ELR (cell line): ENCODE results near the gene CACNA2D1.
A peak's percentile ranks its signal among the peaks of the same experiment; 100 is the strongest.

Experiments
- DNase-seq: peaks from one replicate; pipeline ENCODE4 v3.0.0-alpha.2; 2015; ENCODE audit warnings: low read depth

CACNA2D1 gene

DNA sequence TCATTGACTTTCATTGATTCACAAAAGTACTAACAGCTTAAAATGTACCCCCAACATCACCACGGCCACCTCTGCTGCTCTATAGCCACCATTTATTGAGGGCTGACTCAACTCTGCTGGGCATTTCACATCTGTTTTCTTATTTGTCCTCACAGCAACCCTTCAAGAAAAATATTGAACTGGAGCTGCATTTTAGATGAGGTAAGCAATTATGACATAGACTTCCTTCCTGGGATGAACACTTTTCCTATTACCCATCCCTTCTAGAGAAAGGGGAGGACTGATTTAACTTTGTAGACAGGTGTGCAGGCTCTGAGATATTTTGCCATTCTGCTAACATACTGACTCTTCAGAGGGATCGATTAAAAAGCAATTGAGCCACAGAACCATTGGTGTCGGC lies 217.4 kb downstream of the CACNA2D1 start:
- DNase-seq, result no peak

DNA sequence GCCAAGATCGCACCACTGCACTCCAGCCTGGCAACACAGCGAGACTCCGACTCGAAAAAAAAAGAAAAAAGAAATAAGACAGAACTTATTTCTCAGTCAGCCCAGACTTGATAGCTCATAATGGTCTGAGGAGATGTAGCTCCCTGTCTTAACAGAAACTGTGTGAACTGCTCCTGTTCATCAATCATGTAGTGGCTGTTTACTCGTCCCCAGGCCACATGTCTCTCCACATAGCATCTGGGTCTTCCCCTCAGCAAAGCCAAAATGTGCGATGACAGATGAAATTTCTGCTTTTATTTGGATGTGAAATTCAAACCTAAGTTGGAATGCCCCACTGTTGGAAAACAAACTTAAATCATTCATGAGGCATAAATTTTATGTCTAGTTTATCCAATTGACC lies 219.0 kb downstream of the CACNA2D1 start:
- no peak for DNase-seq

DNA sequence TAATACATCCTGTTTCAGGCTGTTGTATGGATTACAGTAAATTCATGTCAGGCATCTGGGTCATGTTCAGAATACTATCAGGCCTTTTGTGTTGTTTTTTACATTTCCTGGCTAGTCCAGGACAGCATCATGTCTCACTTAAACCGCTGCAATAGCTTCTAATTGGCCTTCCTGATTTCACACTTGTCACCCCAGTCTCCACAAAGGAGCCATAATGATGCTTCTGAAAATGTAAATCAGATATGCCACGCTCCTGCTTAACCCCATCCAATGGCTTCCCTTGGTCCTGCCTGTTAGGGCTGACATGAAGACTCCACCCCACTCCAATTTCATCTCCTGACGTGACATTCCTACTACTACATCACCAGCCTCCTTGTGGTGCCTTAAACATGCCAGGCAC lies 220.0 kb downstream of the CACNA2D1 start:
- no peak for DNase-seq

DNA sequence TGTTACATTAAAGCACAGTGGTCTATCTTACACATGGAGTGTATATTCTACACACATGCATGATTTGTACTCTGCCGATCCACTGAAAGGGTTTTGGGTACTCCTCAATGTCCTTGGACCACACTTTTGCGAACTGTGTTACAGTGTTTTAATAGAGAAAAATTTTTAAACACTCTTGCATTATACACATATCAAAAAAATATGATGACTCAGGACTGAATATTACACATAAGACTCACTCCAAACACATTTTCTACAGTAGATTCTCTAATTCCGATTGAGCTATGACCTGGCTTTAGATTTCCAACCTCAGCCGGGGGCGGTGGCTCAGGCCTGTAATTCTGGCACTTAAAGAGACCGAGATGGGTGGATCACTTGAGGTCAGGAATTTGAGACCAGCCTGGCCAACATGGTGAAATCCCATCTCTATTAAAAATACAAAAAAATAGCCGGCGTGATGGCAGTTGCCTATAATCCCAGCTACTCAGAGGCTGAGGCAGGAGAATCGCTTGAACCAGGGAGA lies 222.4 kb downstream of the CACNA2D1 start:
- no peak for DNase-seq

DNA sequence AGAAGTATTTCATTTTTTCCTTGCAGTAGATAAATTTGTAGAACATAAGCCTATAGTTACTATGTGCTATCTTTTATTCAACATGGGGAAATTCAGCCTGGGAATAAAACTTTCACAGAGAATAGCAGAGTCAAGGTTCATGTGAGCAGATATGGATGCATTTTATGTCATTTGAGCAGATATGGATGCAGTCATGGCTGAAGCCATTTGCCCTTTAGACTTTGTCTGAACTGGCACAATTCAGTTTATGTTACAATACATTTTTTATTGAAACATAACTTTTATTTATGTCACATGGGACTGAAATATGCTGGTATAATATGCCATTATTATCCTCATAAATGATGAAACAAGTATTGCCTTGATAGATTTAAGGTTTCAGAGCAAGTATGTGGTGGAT lies 231.1 kb downstream of the CACNA2D1 start:
- DNase-seq, result no peak

DNA sequence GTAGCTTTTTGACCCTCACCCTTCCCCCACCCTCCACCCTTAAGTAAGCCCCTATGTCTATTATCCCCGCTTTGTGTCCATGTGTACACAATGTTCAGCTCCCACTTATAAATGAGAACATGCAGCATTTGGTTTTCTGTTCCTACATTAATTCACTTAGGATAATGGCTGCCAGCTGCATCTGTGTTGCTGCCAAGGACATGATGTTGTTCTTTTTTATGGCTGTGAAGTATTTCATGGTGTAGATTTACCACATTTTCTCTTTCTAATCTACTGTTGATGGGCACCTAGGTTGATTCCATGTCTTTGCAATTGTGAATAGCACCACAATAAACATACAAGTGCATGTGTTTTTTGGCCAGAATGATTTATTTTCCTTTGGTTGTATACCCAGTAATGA lies 232.2 kb downstream of the CACNA2D1 start:
- no peak for DNase-seq

DNA sequence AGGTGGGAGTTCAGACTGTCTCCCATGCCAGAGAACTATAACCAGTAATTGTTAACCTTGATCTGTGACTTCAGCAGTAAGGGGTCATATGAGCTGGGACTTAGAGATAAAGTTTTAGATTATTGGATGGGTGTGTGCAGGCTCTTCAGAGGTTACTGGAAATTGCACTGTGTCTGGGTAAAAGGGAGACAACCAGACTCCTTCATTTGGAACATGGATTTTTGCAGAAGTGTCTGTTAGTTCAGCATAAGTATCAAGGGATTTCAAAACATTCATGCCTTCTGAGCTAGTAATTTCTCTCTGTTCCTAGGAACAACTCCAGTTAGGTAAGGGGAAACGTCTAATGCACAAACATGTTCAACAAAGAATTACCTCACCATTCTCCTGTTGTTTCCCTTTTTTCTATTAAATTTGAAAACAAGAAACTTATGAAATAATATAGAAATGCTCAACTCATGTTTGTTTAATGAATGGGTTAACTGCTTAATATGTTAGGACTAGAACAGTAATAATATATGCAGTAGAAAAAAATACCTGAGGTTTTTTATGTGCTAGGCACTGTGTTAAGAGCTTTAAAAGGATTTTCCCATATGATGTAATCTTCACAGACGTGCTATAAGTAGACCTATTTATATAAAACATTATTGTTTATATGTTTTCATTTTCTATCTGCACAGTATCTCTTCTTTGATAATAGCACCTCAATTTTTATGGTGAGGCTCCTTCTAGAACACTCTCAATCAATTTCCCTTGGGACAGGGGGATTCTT lies 233.0 kb downstream of the CACNA2D1 start:
- DNase-seq, result no peak

DNA sequence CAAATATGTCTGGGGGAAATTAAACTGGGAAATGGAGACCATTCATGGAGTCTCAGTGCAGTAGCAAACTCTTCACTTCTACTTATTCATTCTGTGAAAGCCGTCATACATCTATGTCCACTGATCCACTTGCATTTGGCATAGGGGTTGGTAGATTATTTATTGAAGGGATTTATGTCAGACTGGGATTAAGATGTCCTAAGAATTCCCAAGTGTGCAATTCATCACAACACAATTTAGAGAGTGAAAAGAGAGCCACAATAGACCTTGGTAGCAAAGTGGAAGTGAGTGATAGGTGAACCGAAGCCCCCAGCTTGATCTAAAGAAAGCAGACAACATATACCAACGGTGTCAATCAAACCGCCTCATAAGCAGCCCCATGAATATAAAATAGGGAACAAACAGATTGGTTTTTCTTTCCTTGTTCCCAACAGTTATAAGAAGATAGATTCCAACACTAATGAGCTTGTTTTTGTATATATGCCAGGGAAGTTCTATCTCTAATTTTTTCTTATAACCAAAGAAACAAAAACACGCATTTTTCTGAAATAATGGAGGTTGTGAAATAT lies 234.3 kb downstream of the CACNA2D1 start:
- no peak for DNase-seq

DNA sequence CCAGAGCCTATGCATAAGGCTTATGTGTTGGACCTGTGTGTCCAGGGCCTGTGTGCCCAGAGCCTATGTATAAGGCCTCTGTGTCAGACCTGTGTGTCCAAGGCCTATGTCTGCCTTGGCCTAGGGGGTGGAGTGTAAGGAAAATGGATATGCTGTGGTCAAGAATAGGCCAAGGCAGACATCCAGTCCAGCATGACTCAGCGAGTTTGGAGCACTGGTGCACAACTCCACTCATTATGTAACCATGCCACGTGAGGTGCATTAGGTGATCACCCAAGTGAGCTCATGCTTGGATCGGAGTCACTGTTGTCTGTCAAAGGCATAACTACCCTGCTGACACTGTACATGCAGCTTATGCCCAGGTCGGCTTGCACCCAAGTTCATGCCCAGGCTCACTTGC lies 238.9 kb downstream of the CACNA2D1 start:
- DNase-seq, result peak; percentile 78

DNA sequence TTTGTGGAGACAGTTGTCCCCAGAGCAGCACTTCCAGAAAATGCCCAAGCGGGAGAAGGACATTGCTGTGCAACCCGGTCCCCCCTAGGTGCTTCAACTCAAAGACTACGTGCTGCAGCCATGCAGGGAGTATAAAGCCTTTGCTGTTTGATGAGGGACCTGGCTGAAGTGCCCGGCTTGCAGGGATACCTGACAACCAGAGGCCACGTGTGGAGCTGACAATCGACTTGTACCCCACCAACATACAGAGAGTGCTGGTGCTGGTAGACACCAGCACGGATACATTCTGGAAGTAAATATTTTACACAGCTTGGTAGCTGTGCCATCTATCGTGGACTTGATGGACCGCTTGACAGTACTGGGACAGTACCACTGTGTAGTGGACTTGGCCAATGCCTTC lies 240.6 kb downstream of the CACNA2D1 start:
- DNase-seq, result no peak

DNA sequence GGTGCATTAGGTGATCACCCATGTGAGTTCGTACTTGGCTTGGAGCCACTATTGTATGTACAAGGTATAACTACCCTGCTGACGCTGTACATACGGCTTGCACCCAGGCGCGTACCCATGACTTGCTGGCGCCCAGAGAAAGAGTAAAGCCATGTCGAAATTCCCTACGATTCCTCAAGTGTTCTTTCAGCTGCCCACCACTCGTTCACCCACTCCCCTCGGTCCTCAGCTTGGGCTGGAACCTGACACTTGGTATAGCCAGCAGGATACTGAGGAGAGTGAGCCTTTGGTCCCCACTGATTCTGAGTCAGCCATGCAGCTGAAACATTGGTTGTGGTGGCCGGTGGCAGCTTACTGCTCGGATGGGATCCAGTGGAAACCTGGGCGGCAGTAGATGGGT lies 241.5 kb downstream of the CACNA2D1 start:
- DNase-seq, result no peak

DNA sequence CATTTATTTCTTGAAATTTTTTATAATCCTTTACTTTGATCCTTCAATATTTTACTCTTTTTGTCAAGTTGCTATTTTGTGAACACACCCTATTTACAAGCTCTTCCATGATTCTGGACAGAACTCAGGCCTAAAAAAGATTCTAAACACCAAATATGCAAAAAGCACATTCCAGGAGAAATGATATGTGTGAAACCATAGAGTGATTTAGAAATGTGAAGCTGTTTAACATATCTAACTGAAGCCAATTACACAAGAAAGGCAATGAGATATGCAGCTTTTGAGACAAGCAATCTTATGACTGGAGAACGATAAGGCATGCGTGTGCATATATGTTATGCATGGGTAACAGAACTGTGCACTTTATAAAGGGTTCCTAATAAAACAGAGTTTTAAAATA lies 243.0 kb downstream of the CACNA2D1 start:
- no peak for DNase-seq

DNA sequence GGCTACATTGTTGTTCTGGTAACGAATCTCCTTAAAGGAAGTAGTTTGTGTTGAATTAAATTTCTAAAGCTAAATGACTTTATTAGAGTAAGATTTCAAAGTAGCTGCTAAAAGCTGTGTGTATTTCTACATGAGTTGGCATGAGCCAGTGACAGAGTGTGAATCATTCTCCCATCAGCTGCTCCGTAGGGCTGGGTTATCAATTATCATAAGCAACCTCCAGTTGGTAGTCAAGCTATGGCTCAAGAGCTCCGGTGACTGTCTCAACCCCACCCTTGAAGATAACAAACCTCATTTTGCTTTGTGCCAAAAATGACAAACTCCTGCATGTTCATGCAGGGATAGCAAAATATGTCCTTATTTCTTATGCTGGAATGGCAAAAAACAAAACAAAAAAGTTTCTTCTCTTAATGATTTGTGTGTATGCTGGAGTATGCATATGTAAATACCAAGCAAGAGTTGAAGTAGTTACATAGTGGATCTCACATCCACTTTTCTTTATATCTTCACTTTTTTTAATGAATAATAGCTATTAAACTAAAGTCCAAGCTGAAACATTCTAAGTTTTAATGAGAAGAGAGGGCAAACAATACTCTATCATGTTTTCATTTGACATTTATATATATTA lies 249.4 kb downstream of the CACNA2D1 start:
- DNase-seq, result peak; percentile 64

DNA sequence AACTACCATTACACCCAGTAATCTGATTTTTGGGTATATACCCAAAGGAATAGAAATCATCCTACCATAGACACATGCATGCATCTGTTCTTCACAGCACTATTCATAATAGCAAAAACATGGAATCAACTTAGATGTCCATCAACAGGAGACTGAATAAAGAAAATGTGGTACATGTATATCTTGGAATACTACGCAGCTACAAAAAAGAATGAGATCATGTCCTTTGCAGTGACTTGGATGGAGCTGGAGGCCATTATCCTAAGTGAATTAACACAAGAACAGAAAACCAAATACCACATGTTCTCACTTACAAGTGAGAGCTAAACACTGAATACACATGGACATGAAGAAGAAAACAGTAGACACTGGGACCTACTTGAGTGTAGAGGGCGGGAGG lies 254.9 kb downstream of the CACNA2D1 start:
- no peak for DNase-seq

DNA sequence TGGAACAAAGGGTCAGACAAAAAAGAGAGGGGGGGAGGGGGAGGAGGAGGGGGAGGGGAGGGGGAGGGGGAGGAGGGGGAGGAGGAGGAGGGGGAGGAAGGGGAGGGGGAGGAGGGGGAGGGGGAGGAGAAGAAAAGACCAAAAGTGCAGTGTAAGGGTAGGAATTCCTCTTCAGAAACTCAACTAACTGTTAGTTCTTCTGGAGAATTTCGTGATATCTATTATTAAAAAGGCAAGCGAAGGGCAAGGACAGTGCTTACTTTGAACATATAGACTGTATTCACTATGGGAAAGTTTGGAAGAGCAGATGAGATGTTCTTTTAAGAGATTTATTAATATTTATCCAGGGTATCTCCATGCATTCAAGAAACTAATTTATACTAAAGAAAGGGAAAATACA lies 258.1 kb downstream of the CACNA2D1 start:
- DNase-seq, result no peak

DNA sequence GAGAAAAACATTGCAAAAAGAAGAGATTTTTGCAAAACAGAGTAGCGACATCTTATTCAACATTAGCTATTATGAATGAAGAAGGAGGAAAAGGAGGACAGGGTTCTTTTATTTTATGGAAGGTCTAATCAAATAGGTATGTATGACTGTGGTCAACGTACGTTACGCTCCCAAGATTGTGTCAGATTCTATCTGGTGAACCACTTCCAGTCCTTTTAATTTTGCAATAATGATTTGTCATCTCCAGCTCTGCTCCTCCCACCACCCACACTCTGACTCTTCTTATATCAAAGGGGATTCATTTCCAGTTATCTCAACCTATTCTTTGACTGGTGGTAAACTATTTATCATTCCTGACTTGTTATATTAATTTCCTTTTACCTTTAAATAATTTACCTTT lies 259.9 kb downstream of the CACNA2D1 start:
- DNase-seq, result peak; percentile 91

DNA sequence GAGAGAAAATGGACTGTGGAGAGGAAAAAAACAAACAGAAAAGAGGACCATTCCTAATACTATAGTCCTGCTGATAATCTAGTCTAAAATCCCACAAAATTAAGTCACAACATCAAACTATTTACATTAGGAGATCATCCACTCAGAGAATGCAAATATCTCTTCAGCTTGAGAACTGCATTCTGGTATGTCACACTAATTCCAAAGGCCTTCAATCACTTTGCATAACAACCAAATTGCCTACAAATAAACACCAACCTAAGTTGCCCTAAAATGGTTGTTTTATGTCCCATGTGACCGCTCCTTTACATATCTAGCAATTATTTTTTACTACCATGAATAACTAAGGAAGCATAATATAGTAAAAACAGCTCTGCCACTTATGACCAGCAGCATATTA lies 264.3 kb downstream of the CACNA2D1 start:
- no peak for DNase-seq

DNA sequence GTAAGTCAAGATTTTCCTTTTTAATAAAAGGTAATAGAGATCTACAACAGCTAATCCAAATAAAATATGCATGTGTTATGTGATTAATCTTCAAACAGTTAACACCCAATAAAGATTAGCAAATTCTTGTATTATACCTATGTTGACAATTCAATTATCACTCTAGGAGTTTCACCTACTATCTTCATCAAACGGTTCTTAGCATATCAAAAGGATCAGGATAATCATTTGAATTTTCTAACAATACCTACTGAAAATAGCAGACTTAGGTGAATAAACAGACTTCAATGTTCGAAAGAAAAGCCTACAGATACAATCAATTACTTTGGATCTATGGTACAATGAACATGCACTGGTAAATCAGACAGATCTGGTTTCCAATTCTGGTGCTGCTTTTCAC lies 268.3 kb downstream of the CACNA2D1 start:
- DNase-seq, result no peak

DNA sequence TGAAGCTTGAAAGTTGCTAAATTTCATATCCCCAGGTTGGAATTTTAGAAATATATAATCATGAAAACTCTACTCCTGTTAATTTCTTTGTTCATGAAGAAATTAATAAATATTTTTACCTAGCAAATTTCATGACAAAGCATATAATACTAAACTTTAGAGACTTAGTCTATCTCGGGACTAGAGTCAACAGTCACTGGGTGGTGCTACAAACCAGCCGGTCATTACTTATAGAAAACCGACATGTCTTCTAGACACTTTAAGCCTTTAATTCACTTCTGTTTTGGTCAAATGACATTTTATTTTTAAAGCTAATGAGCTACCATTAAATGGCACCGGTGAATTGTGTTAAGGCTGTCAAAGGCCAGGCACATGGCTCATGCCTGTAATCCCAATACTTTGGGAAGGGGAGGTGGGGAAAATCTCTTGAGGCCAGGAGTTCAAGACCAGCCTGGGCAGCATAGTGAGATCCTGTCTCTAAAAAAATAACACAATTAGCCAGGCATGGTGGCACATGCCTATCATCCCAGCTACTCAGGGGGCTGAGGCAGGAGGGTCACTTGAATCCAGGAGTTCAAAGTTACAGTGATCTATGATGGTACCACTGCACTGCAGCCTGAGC lies 270.1 kb downstream of the CACNA2D1 start:
- DNase-seq, result no peak

DNA sequence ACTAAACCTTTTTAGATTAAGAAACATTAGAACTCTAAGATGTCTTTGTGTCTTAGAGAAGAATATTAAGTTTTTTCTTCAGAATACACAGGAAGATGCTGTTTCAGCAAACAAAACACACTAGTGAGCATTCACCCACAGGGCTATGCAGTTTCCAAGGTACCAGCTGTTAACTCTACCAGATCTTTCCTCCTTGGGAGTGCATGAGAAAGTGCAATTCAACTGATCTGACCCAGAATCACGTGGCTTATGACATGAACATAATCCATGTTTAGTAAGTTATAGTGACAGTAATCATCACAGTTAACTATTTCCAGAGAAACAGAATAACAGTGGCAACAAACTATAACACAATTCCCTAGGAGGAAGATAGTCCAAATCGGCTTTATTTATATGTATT lies 270.7 kb downstream of the CACNA2D1 start:
- DNase-seq, result no peak

DNA sequence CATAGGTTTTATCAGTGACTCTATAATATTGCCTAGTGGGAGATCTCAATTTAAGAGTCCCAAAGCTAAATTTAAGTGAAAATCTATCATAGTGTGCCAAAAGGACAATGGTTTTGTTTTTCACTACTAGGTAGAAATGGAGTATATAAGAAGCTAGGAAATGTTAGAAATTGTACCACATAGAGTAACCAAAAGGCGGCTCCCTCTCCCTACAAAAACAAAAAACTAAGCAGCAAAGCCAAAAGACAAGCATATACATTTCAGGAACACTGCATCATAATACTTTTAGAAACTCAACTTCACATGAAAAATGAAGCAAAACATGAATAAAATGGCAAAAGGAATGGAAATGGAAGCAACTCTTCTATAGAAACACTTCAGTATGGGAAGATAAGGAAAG lies 271.6 kb downstream of the CACNA2D1 start:
- DNase-seq, result no peak

DNA sequence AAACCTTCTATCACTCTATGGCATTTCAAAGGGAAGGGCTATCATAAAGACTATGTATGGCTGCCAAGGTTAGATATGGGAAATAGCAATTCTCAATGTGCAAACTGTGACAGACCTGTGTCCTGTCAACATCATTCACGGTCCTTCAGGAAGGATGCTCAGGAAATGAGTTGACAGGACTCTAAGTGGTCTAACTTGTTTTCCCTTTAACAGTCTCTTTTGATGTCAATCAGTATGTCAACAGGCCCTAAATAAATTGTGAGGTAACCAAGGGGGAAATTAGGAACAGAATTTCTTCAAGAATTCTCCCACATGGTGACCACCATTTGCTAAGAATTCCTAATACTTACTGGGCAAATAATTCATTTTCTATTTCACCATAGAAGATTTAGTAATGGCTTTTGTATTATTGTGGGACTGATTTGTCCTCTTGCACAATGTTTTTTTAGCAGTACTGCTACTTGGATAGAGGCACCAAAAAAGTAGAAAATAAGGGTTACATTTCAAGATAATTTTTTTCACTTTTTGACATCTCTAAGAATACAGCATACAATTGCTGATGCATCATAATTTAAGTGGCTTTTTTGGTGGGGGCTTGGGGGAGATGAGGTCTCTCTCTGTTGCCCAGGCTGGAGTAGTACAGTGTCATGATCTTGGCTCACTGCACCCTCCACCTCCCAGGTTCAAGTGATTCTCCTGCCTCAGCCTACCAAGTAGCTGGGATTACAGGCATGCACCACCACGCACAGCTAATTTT lies 275.8 kb downstream of the CACNA2D1 start:
- no peak for DNase-seq
